K562 (cell line): ENCODE measurements around the gene ETS1. TPM values are rescaled to one million over a fixed set of nuclear protein-coding genes. Genes with fewer than 3 reads are reported as not detected.

Source experiments
- ATAC-seq: fragments of 200-7000 bp; cut with Tn5 transposase; 3 replicates; pipeline ENCODE4 v1.9.1; 2020; ENCODE audit warnings: moderate library complexity
- BruUV-seq: library from RNA; stranded (reverse); fragments of 400-500 nt; replicated peaks from 2 replicates; lab custom pipeline; 2021; lab: Mats Ljungman, UMichigan
- CTCF ChIA-PET: fragments of 300-600 bp; formaldehyde crosslinking; extraction: SDS; loops from one replicate; lab custom pipeline; 2021; ENCODE audit warnings: low intra/inter-chr PET ratio; lab: Yijun Ruan, JAX
- POLR2A ChIA-PET: fragments of 300-600, 350-650 bp; sonication (Branson Sonifier 250); formaldehyde crosslinking; extraction: SDS; loops from one replicate; lab custom pipeline; 2021; ENCODE audit warnings: antibody characterized with exemption, inconsistent platforms; lab: Yijun Ruan, JAX
- DNase-seq, 4 experiments: peaks; one replicate each; pipeline versions ENCODE4 v3.0.0 to v3.0.0-alpha.2; 2011 to 2018; ENCODE audit warnings: low spot score in 3 of 4, mixed read lengths in 3 of 4; ENCODE audit errors: extremely low read depth in 1 of 4
- FAIRE-seq: peaks from 2 replicates; lab custom pipeline; 2011; peaks lifted over from hg19 to GRCh38; lab: Jason Lieb, UNC
- H2AFZ ChIP-seq: 2 replicates; pipeline ENCODE4 v1.6.0; 2011; ENCODE audit warnings: low read depth, low read length, control low read depth, inconsistent platforms
- H3K27ac ChIP-seq: fragments of 200-600 bp; 3 replicates; pipeline ENCODE4 v1.8.0; 2011; ENCODE audit warnings: low read depth, mild to moderate bottlenecking, control low read depth, inconsistent platforms, low read length, moderate library complexity, mixed read lengths; ENCODE audit errors: extremely low read depth
- H3K27me3 ChIP-seq, 2 experiments: fragments of 300-600 bp in 1 of 2; 2 replicates in 1 of 2; 3 replicates in 1 of 2; pipeline versions ENCODE4 v1.6.0 to v1.8.0; 2011; ENCODE audit warnings: inconsistent platforms in 2 of 2, low read length in 2 of 2, mild to moderate bottlenecking in 1 of 2, mixed read lengths in 1 of 2, moderate library complexity in 1 of 2; ENCODE audit not compliant: control insufficient read depth in 2 of 2, insufficient read depth in 2 of 2
- H3K36me3 ChIP-seq: fragments of 300-600 bp; 3 replicates; pipeline ENCODE4 v1.8.0; 2011; ENCODE audit warnings: mild to moderate bottlenecking, low read length, inconsistent platforms; ENCODE audit not compliant: control insufficient read depth, insufficient read depth
- H3K4me1 ChIP-seq, 2 experiments: fragments of 200-600 bp in 1 of 2; replicated peaks in 1 of 2; 2 replicates in 1 of 2; 3 replicates in 1 of 2; pipeline versions ENCODE4 v1.5.1 to v1.8.0; 2011; ENCODE audit warnings: inconsistent platforms in 2 of 2, low read length in 2 of 2, mild to moderate bottlenecking in 1 of 2, mixed read lengths in 1 of 2, moderate library complexity in 1 of 2; ENCODE audit not compliant: control insufficient read depth in 2 of 2, insufficient read depth in 2 of 2
- H3K4me2 ChIP-seq: 2 replicates; pipeline ENCODE4 v1.6.1; 2011; ENCODE audit warnings: low read length, control low read depth, inconsistent platforms, mixed read lengths; ENCODE audit not compliant: insufficient read depth
- H3K4me3 ChIP-seq: fragments of 200-600 bp; sonication (generic), shearing (Covaris generic); 2 replicates; pipeline ENCODE4 v1.5.1; 2016; ENCODE audit warnings: control low read depth, inconsistent platforms
- H3K79me2 ChIP-seq: fragments of 200-600 bp; 3 replicates; pipeline ENCODE4 v1.8.0; 2011; ENCODE audit warnings: low read length, inconsistent platforms; ENCODE audit not compliant: control insufficient read depth, insufficient read depth
- H3K9ac ChIP-seq, 2 experiments: 2 replicates each; pipeline versions ENCODE4 v1.6.0 to v1.6.1; 2011; ENCODE audit warnings: low read depth in 2 of 2, low read length in 2 of 2, control low read depth in 1 of 2, inconsistent platforms in 1 of 2, mild to moderate bottlenecking in 1 of 2, mixed read lengths in 1 of 2; ENCODE audit not compliant: insufficient read depth in 1 of 2
- H3K9me1 ChIP-seq: one replicate; pipeline ENCODE4 v1.6.0; 2011; ENCODE audit warnings: inconsistent platforms, mild to moderate bottlenecking, low read length, moderate library complexity; ENCODE audit not compliant: control insufficient read depth, insufficient read depth
- H3K9me3 ChIP-seq: replicated peaks from 2 replicates; pipeline ENCODE4 v1.5.1; 2011; ENCODE audit warnings: low read depth, low read length, inconsistent platforms; ENCODE audit not compliant: control insufficient read depth, insufficient read depth
- H4K20me1 ChIP-seq: replicated peaks from 2 replicates; pipeline ENCODE4 v1.6.1; 2011; ENCODE audit warnings: low read length, inconsistent platforms, mixed read lengths; ENCODE audit not compliant: control insufficient read depth, insufficient read depth
- ARNT ChIP-seq, 2 experiments: fragments of 450-650 bp; IDR thresholded peaks; 2 replicates each; pipeline ENCODE4 v1.6.1; 2016; ENCODE audit warnings: mild to moderate bottlenecking in 1 of 2
- MAFG ChIP-seq: fragments of 450-650 bp; conservative IDR thresholded peaks from 2 replicates; pipeline ENCODE4 v1.6.1; 2016; ENCODE audit warnings: missing genetic modification characterization, missing compliant biosample characterization
- NFIX ChIP-seq: fragments of 250-450 bp; sonication (Bioruptor Pico); IDR thresholded peaks from 2 replicates; pipeline ENCODE4 v1.4.0; 2020; ENCODE audit warnings: low read depth, mild to moderate bottlenecking, moderate library complexity
- RNF2 ChIP-seq: sonication (generic); IDR thresholded peaks from 2 replicates; pipeline ENCODE4 v1.6.1; 2016
- SRSF1 ChIP-seq: fragments of 200-400 bp; formaldehyde crosslinking; IDR thresholded peaks from 2 replicates; pipeline ENCODE4 v1.6.1; 2017; ENCODE audit warnings: mild to moderate bottlenecking, low read depth, low read length, moderate library complexity
- WGBS: fragments of 100-300 bp; shearing (Covaris generic); methylation state at CpG from one replicate; pipeline ENCODE4 v1.1.6; 2016; ENCODE audit warnings: low coverage, mixed read lengths; ENCODE audit not compliant: insufficient coverage; ENCODE audit errors: missing lambda C conversion rate; 5-methylcytosine and 5-hydroxymethylcytosine counted together
- in situ Hi-C: fragments of 300-500 bp; cut with MboI; formaldehyde crosslinking; loops from 4 replicates; pipeline ENCODE4 v1.15.0; 2018; ENCODE audit warnings: inconsistent platforms, mixed read lengths
- intact Hi-C: fragments of 100-400 bp; cut with micrococcal nuclease; formaldehyde crosslinking; loops from 2 replicates; pipeline ENCODE4 v1.14.2; 2022
- polyA plus RNA-seq, 8 experiments: library from polyadenylated mRNA; depleted of rRNA in 4 of 8; stranded (reverse) in 5 of 8; unstranded in 3 of 8; fragments of >200 nt; fragmentation: Nextera tagmentation in 2 of 8; fragmentation: Illumina TruSeq in 1 of 8; extraction: Ambion mirVana in 2 of 8; extraction: Trizol in 1 of 8; gene quantifications; 2 replicates each; pipeline versions ENCODE4 v1.2.1 to v1.2.3, GENCODE V29; 2011 to 2014; ENCODE audit warnings: inconsistent platforms in 1 of 8, missing spikeins in 1 of 8
- total RNA-seq, 7 experiments: library from RNA; depleted of rRNA in 6 of 7; stranded (reverse); fragments of >200 nt in 6 of 7; fragmentation: Illumina TruSeq in 2 of 7; extraction: Trizol in 2 of 7; gene quantifications; 2 replicates each; pipeline versions ENCODE4 v1.2.1 to v1.2.3, GENCODE V29; 2011 to 2021; ENCODE audit warnings: low replicate concordance in 1 of 7
- TF ChIP-seq, protein P1 (sequence below): fragments of 450-650 bp; formaldehyde crosslinking; IDR thresholded peaks from 2 replicates; pipeline ENCODE4 v1.4.0; 2020; ENCODE audit warnings: mild to moderate bottlenecking, moderate library complexity

Gene ETS1
- total and polyA plus RNA-seq, 9 of the 15 experiments (the other 6 are each of a cell fraction or from before 2014, with no cell fraction given), result 0.04 to 1.4 (median 0.23) TPM

DNA sequence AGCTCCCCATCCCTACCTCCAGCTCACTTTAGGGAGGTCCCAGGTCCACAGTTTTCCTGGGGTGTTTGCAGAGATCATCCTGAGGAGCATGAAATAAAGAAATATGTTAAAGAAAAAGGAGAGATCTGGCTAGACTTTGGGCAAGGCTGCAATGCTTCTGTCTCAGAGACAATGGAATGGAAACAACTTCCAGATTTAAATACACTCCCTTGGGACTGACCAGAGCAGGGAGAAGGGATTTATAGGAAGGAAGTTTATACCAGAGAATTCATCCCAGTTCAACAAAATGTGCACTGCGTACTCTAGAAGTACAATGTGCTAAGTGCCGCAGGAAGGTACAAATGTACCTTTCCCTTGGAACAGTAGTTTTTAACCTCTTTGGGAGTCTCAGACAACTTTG is 40.4 kb downstream of the ETS1 start:
- Histone ChIP-seq H3K9ac (no peak overlapping the region), H3K36me3 (no peaks in the 10 kb centered on the region), H3K4me3 (no peak overlapping the region), H4K20me1 (no peaks in the 10 kb centered on the region), H2AFZ (no peak overlapping the region), H3K9me3 (no peaks in the 10 kb centered on the region), H3K27ac (no peak overlapping the region), H3K79me2 (no peaks in the 10 kb centered on the region)
- no peak for ATAC-seq
- POLR2A ChIA-PET, result no interaction called here
- 26% methylated on average over 2 of the region's 2 CpGs for WGBS
- in situ Hi-C loops, result no loop called here
- TF ChIP-seq, protein P1, sequence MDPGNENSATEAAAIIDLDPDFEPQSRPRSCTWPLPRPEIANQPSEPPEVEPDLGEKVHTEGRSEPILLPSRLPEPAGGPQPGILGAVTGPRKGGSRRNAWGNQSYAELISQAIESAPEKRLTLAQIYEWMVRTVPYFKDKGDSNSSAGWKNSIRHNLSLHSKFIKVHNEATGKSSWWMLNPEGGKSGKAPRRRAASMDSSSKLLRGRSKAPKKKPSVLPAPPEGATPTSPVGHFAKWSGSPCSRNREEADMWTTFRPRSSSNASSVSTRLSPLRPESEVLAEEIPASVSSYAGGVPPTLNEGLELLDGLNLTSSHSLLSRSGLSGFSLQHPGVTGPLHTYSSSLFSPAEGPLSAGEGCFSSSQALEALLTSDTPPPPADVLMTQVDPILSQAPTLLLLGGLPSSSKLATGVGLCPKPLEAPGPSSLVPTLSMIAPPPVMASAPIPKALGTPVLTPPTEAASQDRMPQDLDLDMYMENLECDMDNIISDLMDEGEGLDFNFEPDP (CRISPR knock-in tag), result no peak
- no peak for TF ChIP-seq NFIX (CRISPR knock-in tag)
- TF ChIP-seq ARNT (IDR thresholded peaks at IDR 0.05), result no peak
- TF ChIP-seq MAFG (tag), result no peak
- no peak for TF ChIP-seq SRSF1
- TF ChIP-seq RNF2, result no peak
- TF ChIP-seq, all 486 proteins: peak for 0
- no peaks in the 10 kb centered on the region for H3K9me1 ChIP-seq
- no peak overlapping the region for H3K4me2 ChIP-seq
- DNase-seq, result no peak
- BruUV-seq, result no TSS peak
- CTCF ChIA-PET, result no interaction called here
- FAIRE-seq, result no peak
- intact Hi-C loops, result no loop called here
- H3K27me3 ChIP-seq, result peaks cover 0 to 8% of the 10 kb centered on the region in 2 experiments; a peak in 2 of 5 replicates
- peaks cover 0 to 4% of the 10 kb centered on the region in 2 experiments; a peak in 2 of 5 replicates for H3K4me1 ChIP-seq
